ENCODE measurements around the gene IL31RA. TPM values are rescaled to one million over a fixed set of nuclear protein-coding genes. Genes with fewer than 3 reads are reported as not detected.

IL31RA gene
- total RNA-seq = 0.46 and 1.5 TPM in 2 replicates

GRCh38 chr5:55850839-55851674 lies at the start of gene IL31RA:
Gene IL31RA, plus strand, starts transcription at chr5:55851357. Its CDS starts 214 bp downstream, at chr5:55851571.

Other genes starting within 250 kb of the IL31RA start
- gene SLC38A9, start 139.0 kb upstream of the IL31RA start, total RNA-seq = 31.7 and 49.0 TPM in 2 replicates
- 0.05 TPM in 1 of 2 replicates, not detected in the other for gene DDX4, start 113.3 kb upstream of the IL31RA start, total RNA-seq
- gene IL6ST, start 143.6 kb downstream of the IL31RA start, total RNA-seq = 481 and 790 TPM in 2 replicates